Measurements from ENCODE around the gene AMIGO2.
"Not testable (repeated sequence)": the region's sequence is repeated elsewhere in the genome, so short reads cannot be mapped to it uniquely, and the experiment has no call there.

Gene AMIGO2

GRCh38 chr12:47071241-47071852 is 8.4 kb downstream of the AMIGO2 start:
- no peak for DNase-seq

GRCh38 chr12:47070310-47070709 is 9.4 kb downstream of the AMIGO2 start:
- DNase-seq: no peak

- no peak for DNase-seq
These were observed 11.2 kb downstream of the AMIGO2 start for GRCh38 chr12:47068539-47068938.

GRCh38 chr12:47067771-47068431 is 11.9 kb downstream of the AMIGO2 start:
- DNase-seq: no peak

- no peak for DNase-seq
These were observed 12.6 kb downstream of the AMIGO2 start for GRCh38 chr12:47067176-47067575.

GRCh38 chr12:47066278-47067025 is 13.3 kb downstream of the AMIGO2 start:
- DNase-seq: no peak

GRCh38 chr12:47065546-47065945 is 14.2 kb downstream of the AMIGO2 start:
- DNase-seq: no peak

GRCh38 chr12:47058640-47059039 is 21.1 kb downstream of the AMIGO2 start:
- DNase-seq: not testable (repeated sequence)

GRCh38 chr12:47056944-47057343 is 22.8 kb downstream of the AMIGO2 start:
- not testable (repeated sequence) for DNase-seq

- DNase-seq: not testable (repeated sequence)
These were observed 23.9 kb downstream of the AMIGO2 start for GRCh38 chr12:47055856-47056255.

GRCh38 chr12:47054659-47055058 is 25.1 kb downstream of the AMIGO2 start:
- DNase-seq: no peak

- DNase-seq: no peak
These were observed 25.8 kb downstream of the AMIGO2 start for GRCh38 chr12:47053961-47054360.

GRCh38 chr12:47052274-47052673 is 27.5 kb downstream of the AMIGO2 start:
- DNase-seq: no peak

GRCh38 chr12:47051291-47051690 is 28.5 kb downstream of the AMIGO2 start:
- not testable (repeated sequence) for DNase-seq

GRCh38 chr12:47048541-47048940 is 31.2 kb downstream of the AMIGO2 start:
- DNase-seq: no peak

GRCh38 chr12:47041327-47041726 is 38.4 kb downstream of the AMIGO2 start:
- DNase-seq: no peak

- DNase-seq: no peak
These were observed 40.0 kb downstream of the AMIGO2 start for GRCh38 chr12:47039756-47040155.

- no peak for DNase-seq
These were observed 40.7 kb downstream of the AMIGO2 start for GRCh38 chr12:47039079-47039478.

GRCh38 chr12:47038270-47038748 is 41.5 kb downstream of the AMIGO2 start:
- no peak for DNase-seq

- DNase-seq: no peak
These were observed 44.3 kb downstream of the AMIGO2 start for GRCh38 chr12:47035484-47035883.

GRCh38 chr12:47034661-47035060 is 45.1 kb downstream of the AMIGO2 start:
- DNase-seq: no peak

GRCh38 chr12:47033789-47034555 is 45.8 kb downstream of the AMIGO2 start:
- DNase-seq: no peak

GRCh38 chr12:47033081-47033480 is 46.7 kb downstream of the AMIGO2 start:
- DNase-seq: no peak

Measured in activated gamma-delta T cell (primary cell).